ENCODE data around the gene MCOLN3.
A peak's percentile ranks its signal among the peaks of the same experiment; 100 is the strongest.

The MCOLN3 gene

GRCh38 chr1:85041793-85042192 lies 6.5 kb downstream of the MCOLN3 start:
- Histone ChIP-seq H3K4me1 (ENCODE audit: control insufficient read depth, insufficient read depth, low read length) (no peaks in the 10 kb centered on the region), H3K36me3 (ENCODE audit: control insufficient read depth in 2 of 2, insufficient read depth in 1 of 2, low read length in 2 of 2) (peaks cover 14 to 39% of the 10 kb centered on the region in 2 experiments), H3K4me3 (ENCODE audit: low read depth, low read length) (no peak overlapping the region), H3K9me3 (ENCODE audit: control insufficient read depth, insufficient read depth, low read depth, low read length) (no peaks in the 10 kb centered on the region), H3K27ac (ENCODE audit: extremely low read depth, low read depth, low read length) (no peak overlapping the region)
- CTCF ChIA-PET: interaction anchor here (1.5 kb wide), 1 partner anchor 97 kb away, joined by 3 read pairs; no protein-coding TSS in a partner anchor
- POLR2A ChIA-PET: no interaction called here
- no peak for TF ChIP-seq ZBTB44 (tag by site-specific recombination; IDR thresholded peaks at IDR 0.05)
- TF ChIP-seq ZSCAN4 (tag by site-specific recombination; IDR thresholded peaks at IDR 0.05): peak; percentile 94

- ChIA-PET POLR2A (no interaction called here), CTCF (no interaction called here)
- no peaks in the 10 kb centered on the region for H3K9me3 ChIP-seq (ENCODE audit: control insufficient read depth, insufficient read depth, low read depth, low read length)
- H3K4me3 ChIP-seq (ENCODE audit: low read depth, low read length): no peak overlapping the region
- H3K36me3 ChIP-seq (ENCODE audit: control insufficient read depth in 2 of 2, insufficient read depth in 1 of 2, low read length in 2 of 2): peaks cover 16 to 53% of the 10 kb centered on the region in 2 experiments
- no peak for TF ChIP-seq ZNF626 (tag by site-specific recombination; IDR thresholded peaks at IDR 0.05)
- TF ChIP-seq KLF10 (tag by site-specific recombination; IDR thresholded peaks at IDR 0.05): no peak
- TF ChIP-seq ZFP37 (tag by site-specific recombination; IDR thresholded peaks at IDR 0.05): no peak
- TF ChIP-seq ZNF707 (tag by site-specific recombination; IDR thresholded peaks at IDR 0.05): no peak
- TF ChIP-seq RBAK (tag by site-specific recombination; IDR thresholded peaks at IDR 0.05): no peak
- no peak for TF ChIP-seq ZNF221 (tag by site-specific recombination; IDR thresholded peaks at IDR 0.05; ENCODE audit: borderline replicate concordance)
- TF ChIP-seq PRDM6 (tag by site-specific recombination; IDR thresholded peaks at IDR 0.05): no peak
- no peak for TF ChIP-seq ZFP41 (tag by site-specific recombination; IDR thresholded peaks at IDR 0.05; ENCODE audit: borderline replicate concordance)
- no peak for TF ChIP-seq ZNF777 (tag by site-specific recombination; IDR thresholded peaks at IDR 0.05; ENCODE audit: borderline replicate concordance)
- TF ChIP-seq ZNF292 (tag by site-specific recombination; IDR thresholded peaks at IDR 0.05; ENCODE audit: borderline replicate concordance, low read depth): no peak
- TF ChIP-seq ZNF610 (tag by site-specific recombination; IDR thresholded peaks at IDR 0.05; ENCODE audit: borderline replicate concordance): no peak
- TF ChIP-seq YY1 (tag by site-specific recombination; IDR thresholded peaks at IDR 0.05): no peak
- TF ChIP-seq ZNF530 (tag by site-specific recombination; IDR thresholded peaks at IDR 0.05; ENCODE audit: low read depth): no peak
- no peak for TF ChIP-seq ZSCAN4 (tag by site-specific recombination; IDR thresholded peaks at IDR 0.05)
- TF ChIP-seq ZNF10 (tag by site-specific recombination; IDR thresholded peaks at IDR 0.05): no peak
- no peak overlapping the region for H3K27ac ChIP-seq (ENCODE audit: extremely low read depth, low read depth, low read length)
- H3K4me1 ChIP-seq (ENCODE audit: control insufficient read depth, insufficient read depth, low read length): no peaks in the 10 kb centered on the region
These were observed 15.1 kb downstream of the MCOLN3 start for GRCh38 chr1:85033221-85033620.

- no peak for TF ChIP-seq ZNF501 (tag by site-specific recombination; IDR thresholded peaks at IDR 0.05)
- no peak for TF ChIP-seq ZNF324 (tag by site-specific recombination; IDR thresholded peaks at IDR 0.05)
- TF ChIP-seq ZNF138 (tag by site-specific recombination; IDR thresholded peaks at IDR 0.05; ENCODE audit: borderline replicate concordance): no peak
- TF ChIP-seq ZNF629 (tag by site-specific recombination; IDR thresholded peaks at IDR 0.05): no peak
- no peak for TF ChIP-seq ZNF133 (tag by site-specific recombination; IDR thresholded peaks at IDR 0.05)
- TF ChIP-seq ZBTB10 (tag by site-specific recombination; IDR thresholded peaks at IDR 0.05): no peak
- H3K27ac ChIP-seq (ENCODE audit: extremely low read depth, low read depth, low read length): no peak overlapping the region
- no peaks in the 10 kb centered on the region for H3K4me1 ChIP-seq (ENCODE audit: control insufficient read depth, insufficient read depth, low read length)
- peaks cover 17 to 50% of the 10 kb centered on the region in 2 experiments for H3K36me3 ChIP-seq (ENCODE audit: control insufficient read depth in 2 of 2, insufficient read depth in 1 of 2, low read length in 2 of 2)
- no peak overlapping the region for H3K4me3 ChIP-seq (ENCODE audit: low read depth, low read length)
- H3K9me3 ChIP-seq (ENCODE audit: control insufficient read depth, insufficient read depth, low read depth, low read length): no peaks in the 10 kb centered on the region
- POLR2A ChIA-PET: no interaction called here
- CTCF ChIA-PET: interaction anchor here (1.5 kb wide), 1 partner anchor 12 kb away, joined by 3 read pairs; no protein-coding TSS in a partner anchor
These were observed 17.8 kb downstream of the MCOLN3 start for GRCh38 chr1:85030536-85030935.
